ENCODE results near the gene FSHB.

DNA sequence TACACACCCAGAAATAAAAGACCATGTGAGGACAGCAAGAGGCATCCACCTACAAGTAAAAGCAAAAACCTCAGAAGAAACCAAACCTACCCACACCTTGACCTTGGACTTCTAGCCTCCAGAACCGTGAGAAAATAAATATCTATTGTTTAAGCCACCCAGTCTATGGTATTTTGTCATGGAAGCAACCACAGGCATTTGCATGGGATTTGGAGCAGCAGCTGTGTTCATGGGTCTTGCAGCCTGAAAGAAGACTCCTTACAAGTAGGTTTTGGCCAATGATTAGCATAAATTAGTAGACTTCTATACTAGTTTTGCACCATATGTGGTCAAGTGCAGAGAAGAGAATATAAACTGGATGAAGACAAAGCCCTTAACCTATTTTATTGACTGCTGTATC, 27.9 kb downstream of the FSHB start:
- TF ChIP-seq, protein P1, sequence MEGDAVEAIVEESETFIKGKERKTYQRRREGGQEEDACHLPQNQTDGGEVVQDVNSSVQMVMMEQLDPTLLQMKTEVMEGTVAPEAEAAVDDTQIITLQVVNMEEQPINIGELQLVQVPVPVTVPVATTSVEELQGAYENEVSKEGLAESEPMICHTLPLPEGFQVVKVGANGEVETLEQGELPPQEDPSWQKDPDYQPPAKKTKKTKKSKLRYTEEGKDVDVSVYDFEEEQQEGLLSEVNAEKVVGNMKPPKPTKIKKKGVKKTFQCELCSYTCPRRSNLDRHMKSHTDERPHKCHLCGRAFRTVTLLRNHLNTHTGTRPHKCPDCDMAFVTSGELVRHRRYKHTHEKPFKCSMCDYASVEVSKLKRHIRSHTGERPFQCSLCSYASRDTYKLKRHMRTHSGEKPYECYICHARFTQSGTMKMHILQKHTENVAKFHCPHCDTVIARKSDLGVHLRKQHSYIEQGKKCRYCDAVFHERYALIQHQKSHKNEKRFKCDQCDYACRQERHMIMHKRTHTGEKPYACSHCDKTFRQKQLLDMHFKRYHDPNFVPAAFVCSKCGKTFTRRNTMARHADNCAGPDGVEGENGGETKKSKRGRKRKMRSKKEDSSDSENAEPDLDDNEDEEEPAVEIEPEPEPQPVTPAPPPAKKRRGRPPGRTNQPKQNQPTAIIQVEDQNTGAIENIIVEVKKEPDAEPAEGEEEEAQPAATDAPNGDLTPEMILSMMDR (IDR thresholded peaks at IDR 0.05): no peak
- TF ChIP-seq POLR2A (IDR thresholded peaks at IDR 0.05): no peak
